ENCODE measurements around the gene MTMR10.

DNA sequence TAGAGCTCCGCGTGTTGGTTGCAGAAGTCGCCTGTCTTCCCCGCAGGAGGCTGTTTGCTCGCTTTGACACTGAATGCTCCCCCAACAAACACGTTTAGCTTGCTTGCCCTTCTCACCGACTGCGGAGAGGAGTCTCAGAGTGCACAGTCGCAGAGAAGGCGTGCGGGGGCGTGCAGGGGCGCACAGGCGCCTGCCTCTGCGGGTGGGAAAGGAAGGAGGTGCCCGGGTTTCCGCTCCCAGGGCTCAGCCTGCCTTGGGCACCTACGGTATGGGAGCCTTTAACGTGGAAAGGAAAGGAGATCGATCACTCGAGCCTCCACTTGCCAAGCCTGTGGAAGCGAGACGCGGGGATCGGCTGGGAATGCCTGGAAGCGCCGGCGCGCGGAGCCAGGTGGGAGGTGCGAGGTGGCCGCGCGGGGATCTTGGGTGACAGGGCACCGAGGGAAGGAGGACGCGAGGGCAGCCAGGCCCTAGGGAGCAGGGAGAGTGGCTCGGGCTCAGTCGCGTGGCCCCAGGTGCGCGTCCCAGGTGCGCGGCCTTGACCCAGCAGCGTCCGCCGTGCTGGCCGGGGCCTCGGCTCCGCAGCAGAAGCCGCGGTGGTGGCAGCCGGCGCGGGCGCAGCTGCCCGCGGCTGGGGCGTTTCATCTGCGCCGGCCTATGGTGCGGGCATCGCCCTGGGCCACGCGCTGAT lies 87.8 kb downstream of the MTMR10 start, which contains the start of gene FAN1:
- TF ChIP-seq EZH2phosphoT487 (IDR thresholded peaks at IDR 0.05; ENCODE audit: insufficient read depth, low read depth) (no peak), EZH2 (IDR thresholded peaks at IDR 0.05; ENCODE audit: insufficient read depth, poor library complexity, severe bottlenecking) (no peak)
